RPMI7951 (cell line): ENCODE measurements around the gene FTSJ3. TPM values are rescaled to one million over a fixed set of nuclear protein-coding genes. Genes with fewer than 3 reads are reported as not detected.
A peak's percentile ranks its signal among the peaks of the same experiment; 100 is the strongest.

Experiments
- DNase-seq: peaks from one replicate; pipeline ENCODE4 v3.0.0-alpha.2; 2012; ENCODE audit warnings: low read depth
- total RNA-seq: library from RNA; depleted of rRNA; stranded (reverse); fragments of >200 nt; shearing (Covaris generic); gene quantifications from 2 replicates; pipeline ENCODE4 v1.2.3, GENCODE V29; 2014; rRNA removed

Gene FTSJ3
- total RNA-seq, 1 experiment from 2014 or later, result 49.5 TPM

GRCh38 chr17:63790057-63790456, 37.4 kb downstream of the FTSJ3 start:
- DNase-seq, result no peak

GRCh38 chr17:63786971-63787711, 40.3 kb downstream of the FTSJ3 start:
- no peak for DNase-seq

- no peak for DNase-seq
Observed at GRCh38 chr17:63786117-63786516, 41.3 kb downstream of the FTSJ3 start.

GRCh38 chr17:63785556-63785955, 41.9 kb downstream of the FTSJ3 start:
- peak; percentile 19 for DNase-seq

- no peak for DNase-seq
Observed at GRCh38 chr17:63783522-63783921, 43.9 kb downstream of the FTSJ3 start.

GRCh38 chr17:63780928-63781327, 46.5 kb downstream of the FTSJ3 start:
- DNase-seq, result no peak

- no peak for DNase-seq
Observed at GRCh38 chr17:63780507-63780906, 47.0 kb downstream of the FTSJ3 start.

- DNase-seq, result no peak
Observed at GRCh38 chr17:63775420-63775819, 52.0 kb downstream of the FTSJ3 start.

GRCh38 chr17:63774969-63775265, 52.5 kb downstream of the FTSJ3 start:
- DNase-seq, result peak; percentile 11

- DNase-seq, result peak; percentile 63
Observed at GRCh38 chr17:63774141-63774968, 53.1 kb downstream of the FTSJ3 start, which contains the start of gene DDX42. Gene DDX42 (plus strand): TSS chr17:63774170. CDS start chr17:63787050, 12,880 bp downstream.

GRCh38 chr17:63773272-63774140, 54.0 kb downstream of the FTSJ3 start, which contains the start of gene CCDC47:
Gene CCDC47 (minus strand): TSS chr17:63773597. CDS start chr17:63766175, 7,422 bp downstream.
- DNase-seq, result peak; percentile 99

GRCh38 chr17:63772801-63773271, 54.6 kb downstream of the FTSJ3 start:
- DNase-seq, result peak; percentile 22

Other genes with a start within 250 kb of the FTSJ3 start
- 12.6 and 16.7 TPM in 2 replicates for gene TACO1, start 226.8 kb downstream of the FTSJ3 start, total RNA-seq
- gene MAP3K3, start 205.2 kb downstream of the FTSJ3 start, total RNA-seq, result 15.3 and 18.1 TPM in 2 replicates
- 4.9 and 10.2 TPM in 2 replicates for gene LIMD2, start 127.5 kb downstream of the FTSJ3 start, total RNA-seq
- gene STRADA, start 85.9 kb downstream of the FTSJ3 start, total RNA-seq, result 10.1 and 13.7 TPM in 2 replicates
- 39.9 and 49.3 TPM in 2 replicates for gene CCDC47, start 54.1 kb downstream of the FTSJ3 start, total RNA-seq
- gene DDX42, start 53.5 kb downstream of the FTSJ3 start, total RNA-seq, result 18.0 and 19.8 TPM in 2 replicates
- gene PSMC5, start 232 bp downstream of the FTSJ3 start, total RNA-seq, result 44.7 and 54.2 TPM in 2 replicates
- 64.9 and 69.0 TPM in 2 replicates for gene SMARCD2, start 15.0 kb upstream of the FTSJ3 start, total RNA-seq
- gene CSH2, start 46.0 kb upstream of the FTSJ3 start, total RNA-seq, result not detected in 2 replicates
- not detected in 2 replicates for gene GH2, start 54.3 kb upstream of the FTSJ3 start, total RNA-seq
- gene CSH1, start 68.9 kb upstream of the FTSJ3 start, total RNA-seq, result not detected in 2 replicates
- not detected in 2 replicates for gene CSHL1, start 83.6 kb upstream of the FTSJ3 start, total RNA-seq
- not detected in 2 replicates for gene GH1, start 91.2 kb upstream of the FTSJ3 start, total RNA-seq
- gene CD79B, start 104.7 kb upstream of the FTSJ3 start, total RNA-seq, result 0.20 TPM in 1 of 2 replicates, not detected in the other
- not detected in 2 replicates for gene SCN4A, start 145.3 kb upstream of the FTSJ3 start, total RNA-seq
- not detected in 2 replicates for gene PRR29, start 170.7 kb upstream of the FTSJ3 start, total RNA-seq
- gene ICAM2, start 193.0 kb upstream of the FTSJ3 start, total RNA-seq, result not detected in 2 replicates